Hematopoietic multipotent progenitor cell treated with erythropoietin and hydrocortisone succinate and interleukin-3 and kit ligand, for 15 days (in vitro differentiated cells): Measurements from ENCODE around the gene ADIPOR1.

Experiments used
- DNase-seq: peaks from one replicate; pipeline ENCODE4 v3.0.0-alpha.2; 2015; ENCODE audit warnings: low spot score

Gene ADIPOR1

GRCh38 chr1:202972046-202972445 lies 13.9 kb upstream of the ADIPOR1 start:
- no peak for DNase-seq

- DNase-seq: peak; percentile 88
Measured at GRCh38 chr1:202968895-202969295, 10.8 kb upstream of the ADIPOR1 start.

GRCh38 chr1:202968351-202968750 lies 10.2 kb upstream of the ADIPOR1 start:
- DNase-seq: no peak

GRCh38 chr1:202967684-202968281 lies 9.7 kb upstream of the ADIPOR1 start:
- peak; percentile 34 for DNase-seq

- no peak for DNase-seq
Measured at GRCh38 chr1:202966006-202966898, 8.1 kb upstream of the ADIPOR1 start.

- DNase-seq: no peak
Measured at GRCh38 chr1:202965422-202965821, 7.3 kb upstream of the ADIPOR1 start.

- DNase-seq: no peak
Measured at GRCh38 chr1:202964791-202965410, 6.8 kb upstream of the ADIPOR1 start.

- DNase-seq: no peak
Measured at GRCh38 chr1:202961220-202961880, 3.2 kb upstream of the ADIPOR1 start.

GRCh38 chr1:202959276-202959620 lies 1.1 kb upstream of the ADIPOR1 start:
- DNase-seq: no peak

GRCh38 chr1:202958544-202959275 lies 598 bp upstream of the ADIPOR1 start:
- DNase-seq: no peak

- DNase-seq: peak; percentile 58
Measured at GRCh38 chr1:202956969-202957368, 1.1 kb downstream of the ADIPOR1 start.

- DNase-seq: no peak
Measured at GRCh38 chr1:202954057-202954745, 3.9 kb downstream of the ADIPOR1 start.

- peak; percentile 45 for DNase-seq
Measured at GRCh38 chr1:202953392-202953791, 4.7 kb downstream of the ADIPOR1 start.

GRCh38 chr1:202952818-202953217 lies 5.3 kb downstream of the ADIPOR1 start:
- peak; percentile 33 for DNase-seq

- DNase-seq: no peak
Measured at GRCh38 chr1:202952099-202952498, 6.0 kb downstream of the ADIPOR1 start.

GRCh38 chr1:202951437-202951836 lies 6.7 kb downstream of the ADIPOR1 start:
- DNase-seq: no peak

GRCh38 chr1:202945483-202945882 lies 12.6 kb downstream of the ADIPOR1 start:
- no peak for DNase-seq

GRCh38 chr1:202944438-202944921 lies 13.6 kb downstream of the ADIPOR1 start:
- peak; percentile 98 for DNase-seq

- DNase-seq: no peak
Measured at GRCh38 chr1:202942426-202942825, 15.7 kb downstream of the ADIPOR1 start.

GRCh38 chr1:202941372-202941771 lies 16.7 kb downstream of the ADIPOR1 start:
- DNase-seq: no peak

- no peak for DNase-seq
Measured at GRCh38 chr1:202940561-202940960, 17.6 kb downstream of the ADIPOR1 start.
